Fibroblast of skin of right biceps (primary cell): Measurements from ENCODE around the gene ZNF549.
"Not testable (repeated sequence)": the region's sequence is repeated elsewhere in the genome, so short reads cannot be mapped to it uniquely, and the experiment has no call there.

Experiments
- DNase-seq: peaks from one replicate; pipeline ENCODE4 v3.0.0-alpha.2; 2013

The ZNF549 gene

DNA sequence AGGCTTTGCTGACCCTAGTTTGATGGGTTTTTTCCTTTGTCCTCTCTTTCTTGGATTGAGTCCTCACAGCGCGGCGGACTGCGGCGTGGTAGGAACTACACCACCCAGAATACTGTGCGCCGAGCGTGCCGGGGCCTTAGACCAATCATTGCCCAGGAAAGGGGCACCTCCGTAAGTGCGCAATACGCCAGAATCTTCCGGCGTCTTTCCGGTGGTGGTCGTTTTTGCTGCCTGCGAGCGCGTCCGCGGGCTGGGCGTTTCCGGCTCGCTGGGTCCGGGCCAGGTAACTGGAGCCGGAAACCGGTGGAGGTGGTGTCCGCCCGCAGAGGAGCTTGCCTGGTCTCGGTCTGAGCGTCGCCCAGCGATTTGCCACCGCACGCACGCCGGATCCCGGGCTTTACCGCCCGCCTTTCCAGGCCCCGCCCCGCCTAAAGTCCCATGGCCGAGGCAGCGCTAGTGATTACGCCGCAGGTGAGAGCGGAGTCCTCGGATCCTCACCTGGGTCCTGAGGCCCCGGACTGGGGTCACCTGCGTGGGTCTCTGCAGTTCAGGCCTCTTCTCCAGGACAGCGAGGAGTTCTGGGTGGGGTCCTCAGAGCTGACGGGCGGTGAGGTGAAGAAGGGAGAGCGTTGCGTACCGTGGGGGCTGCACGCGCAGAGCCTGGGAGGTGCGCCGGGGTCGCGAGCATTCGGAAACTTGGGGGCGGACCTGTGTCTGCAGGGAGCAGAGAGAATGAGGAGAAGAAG, at the start of gene ZNF549:
ZNF549 (plus strand) TSS at position 221 of the 746 bp plus-strand sequence; CDS start at position 439, 218 bp downstream.
- peak; percentile 94 for DNase-seq

DNA sequence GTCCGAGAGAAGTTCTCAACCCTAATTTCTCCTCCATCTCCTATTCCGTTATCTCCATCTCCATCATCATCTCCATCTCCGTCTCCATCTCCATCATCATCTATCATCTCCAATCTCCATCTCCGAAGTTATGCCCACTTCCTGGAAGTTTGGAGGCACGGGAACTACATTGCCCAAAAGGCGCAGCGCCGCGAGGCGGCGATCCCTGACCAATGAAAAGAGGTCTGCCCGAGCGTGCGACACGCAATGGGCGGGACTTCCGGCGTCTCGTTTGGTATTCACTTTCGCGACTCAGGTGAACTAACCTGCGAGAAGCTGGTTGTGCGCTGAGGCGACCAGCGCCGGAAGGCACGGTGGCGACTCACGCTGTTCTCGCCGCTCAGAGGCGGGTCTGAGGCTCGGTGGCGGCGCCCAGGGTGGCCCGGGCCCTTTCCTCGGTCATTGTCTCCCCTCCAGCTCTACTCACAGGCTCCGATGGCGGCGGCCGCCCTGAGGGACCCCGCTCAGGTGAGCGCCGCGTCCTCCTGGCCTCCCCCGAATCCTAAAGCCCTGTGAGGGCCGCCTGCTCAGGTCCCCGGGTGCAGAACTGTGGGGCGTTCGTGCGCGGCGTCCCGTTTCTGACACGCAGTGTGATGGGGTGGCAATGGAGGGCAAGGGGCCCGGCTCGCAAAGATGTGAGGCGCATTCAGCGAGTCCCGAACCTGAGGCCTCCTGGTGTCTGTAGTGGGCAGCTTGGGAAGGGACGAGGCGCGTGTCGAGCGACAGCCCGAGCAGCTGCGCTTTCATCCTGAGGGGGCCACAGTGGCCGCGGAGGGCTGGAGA, 39.5 kb upstream of the ZNF549 start, which contains the start of gene ZNF419:
ZNF419 (plus strand) TSS at position 274 of the 822 bp plus-strand sequence; CDS start at position 475, 201 bp downstream.
- DNase-seq, result peak; percentile 87

DNA sequence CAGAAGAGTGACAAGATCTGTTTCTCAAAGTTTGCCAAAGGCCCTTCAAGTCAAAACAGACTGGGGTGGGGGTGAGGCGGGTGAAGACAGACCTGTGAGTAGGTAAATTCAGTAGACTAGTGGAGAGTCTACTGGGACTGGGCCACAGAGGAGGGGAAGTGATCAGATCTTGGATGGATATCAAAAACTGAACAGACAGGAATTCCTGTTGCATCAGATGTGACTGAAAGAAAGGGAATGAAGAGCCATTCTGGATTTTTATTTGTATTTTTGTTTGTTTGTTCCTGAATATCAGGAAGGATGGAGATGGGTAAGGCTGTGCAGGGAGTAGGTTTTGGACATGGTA, 38.9 kb upstream of the ZNF549 start:
- peak; percentile 42 for DNase-seq

DNA sequence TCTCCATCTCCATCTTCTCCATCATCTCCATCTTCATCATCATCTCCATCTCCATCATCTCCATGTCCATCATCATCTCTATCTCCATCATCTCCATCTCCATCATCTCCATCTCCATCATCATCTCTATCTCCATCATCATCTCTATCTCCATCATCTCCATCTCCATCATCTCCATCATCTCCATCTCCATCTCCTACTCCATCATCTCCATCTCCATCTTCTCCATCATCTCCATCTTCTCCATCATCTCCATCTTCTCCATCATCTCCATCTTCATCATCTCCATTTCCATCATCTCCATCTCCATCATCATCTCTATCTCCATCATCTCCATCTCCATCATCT, 27.9 kb upstream of the ZNF549 start:
- DNase-seq, result not testable (repeated sequence)

DNA sequence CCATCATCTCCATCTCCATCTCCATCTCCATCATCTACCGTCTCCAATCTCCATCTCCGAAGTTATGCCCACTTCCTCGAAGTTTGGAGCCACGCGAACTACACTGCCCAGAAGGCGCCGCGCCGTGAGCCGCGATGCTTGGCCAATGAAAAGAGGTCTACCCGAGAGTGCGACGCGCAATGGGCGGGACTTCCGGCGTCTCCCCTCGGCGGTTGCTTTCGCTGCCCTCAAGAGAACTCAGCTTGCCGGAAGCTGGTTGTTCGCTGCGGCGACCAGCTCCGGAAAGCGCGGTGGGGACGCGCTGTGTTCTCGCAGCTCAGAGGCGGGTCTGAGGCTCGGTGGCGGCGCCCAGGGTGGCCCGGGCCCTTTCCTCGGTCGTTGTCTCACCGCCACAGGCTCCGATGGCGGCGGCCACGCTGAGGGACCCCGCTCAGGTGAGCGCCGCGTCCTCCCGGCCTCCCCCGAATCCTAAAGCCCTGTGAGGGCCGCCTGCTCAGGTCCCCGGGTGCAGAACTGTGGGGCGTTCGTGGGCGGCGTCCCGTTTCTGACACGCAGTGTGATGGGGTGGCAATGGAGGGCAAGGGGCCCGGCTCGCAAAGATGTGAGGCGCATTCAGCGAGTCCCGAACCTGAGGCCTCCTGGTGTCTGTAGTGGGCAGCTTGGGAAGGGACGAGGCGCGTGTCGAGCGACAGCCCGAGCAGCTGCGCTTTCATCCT, 27.3 kb upstream of the ZNF549 start, which contains the start of gene ZNF773:
ZNF773 (plus strand) TSS at position 259 of the 716 bp plus-strand sequence; CDS start at position 402, 143 bp downstream.
- DNase-seq, result peak; percentile 96

DNA sequence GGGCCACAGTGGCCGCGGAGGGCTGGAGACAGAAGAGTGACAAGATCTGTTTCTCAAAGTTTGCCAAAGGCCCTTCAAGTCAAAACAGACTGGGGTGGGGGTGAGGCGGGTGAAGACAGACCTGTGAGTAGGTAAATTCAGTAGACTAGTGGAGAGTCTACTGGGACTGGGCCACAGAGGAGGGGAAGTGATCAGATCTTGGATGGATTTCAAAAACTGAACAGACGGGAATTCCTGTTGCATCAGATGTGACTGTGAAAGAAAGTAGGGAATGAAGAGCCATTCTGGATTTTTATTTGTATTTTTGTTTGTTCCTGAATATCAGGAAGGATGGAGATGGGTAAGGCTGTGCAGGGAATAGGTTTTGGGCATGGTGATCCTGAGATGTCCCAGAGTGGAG, 26.8 kb upstream of the ZNF549 start:
- peak; percentile 52 for DNase-seq

DNA sequence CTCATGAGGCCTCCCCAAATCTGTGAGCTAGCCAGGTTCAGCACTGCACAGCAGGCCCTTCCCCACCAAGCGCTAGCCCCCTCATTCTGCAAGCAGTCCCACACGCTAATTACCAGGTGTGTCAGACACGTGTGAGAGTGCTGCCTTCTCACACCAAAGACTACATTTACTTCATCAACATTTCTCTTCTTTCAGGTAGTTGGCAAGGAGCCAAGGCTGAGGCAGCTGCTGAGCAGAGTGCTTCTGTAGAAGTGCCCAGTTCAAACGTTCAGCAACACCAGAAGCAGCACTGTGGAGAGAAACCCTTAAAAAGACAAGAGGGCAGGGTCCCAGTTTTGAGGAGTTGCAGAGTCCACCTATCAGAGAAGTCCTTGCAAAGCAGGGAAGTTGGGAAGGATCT, 21.0 kb upstream of the ZNF549 start:
- DNase-seq, result no peak

DNA sequence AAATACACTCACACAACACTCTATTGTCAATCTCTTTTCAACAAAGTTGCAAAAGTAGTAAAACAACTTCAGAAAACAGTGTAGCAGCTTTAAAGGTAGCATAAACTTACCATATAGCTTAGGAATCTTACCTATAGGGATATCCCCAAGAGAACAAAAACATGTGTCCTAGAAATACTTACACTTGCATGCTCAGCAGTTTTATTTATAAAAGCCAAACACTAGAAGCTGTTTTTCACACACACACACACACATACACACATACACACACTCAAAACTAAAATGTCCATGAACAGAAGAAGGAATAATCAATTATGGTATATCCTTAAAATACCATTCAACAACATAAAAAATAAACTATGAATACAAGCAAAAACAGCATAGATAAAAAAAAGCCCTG, 15.7 kb upstream of the ZNF549 start:
- DNase-seq, result no peak

DNA sequence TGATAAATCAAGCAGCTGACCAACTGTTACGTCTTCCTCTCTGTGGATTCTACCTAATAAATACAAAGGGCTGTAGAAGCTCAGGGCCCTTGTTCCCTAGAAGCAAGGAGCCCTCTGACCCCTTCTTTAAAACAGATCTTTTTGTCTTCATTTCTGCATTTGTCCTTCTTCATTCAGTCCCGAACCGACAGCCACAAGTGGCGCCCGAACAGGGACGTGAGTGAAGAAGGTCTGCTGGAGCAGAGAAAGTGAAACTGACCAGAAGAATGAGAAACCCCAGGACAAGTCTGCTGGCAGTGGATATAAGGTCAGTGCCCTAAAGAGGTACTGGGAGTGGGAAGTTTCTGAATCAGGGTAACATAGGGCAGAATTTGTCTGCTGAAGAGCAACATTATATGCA, 14.3 kb upstream of the ZNF549 start:
- peak; percentile 36 for DNase-seq

DNA sequence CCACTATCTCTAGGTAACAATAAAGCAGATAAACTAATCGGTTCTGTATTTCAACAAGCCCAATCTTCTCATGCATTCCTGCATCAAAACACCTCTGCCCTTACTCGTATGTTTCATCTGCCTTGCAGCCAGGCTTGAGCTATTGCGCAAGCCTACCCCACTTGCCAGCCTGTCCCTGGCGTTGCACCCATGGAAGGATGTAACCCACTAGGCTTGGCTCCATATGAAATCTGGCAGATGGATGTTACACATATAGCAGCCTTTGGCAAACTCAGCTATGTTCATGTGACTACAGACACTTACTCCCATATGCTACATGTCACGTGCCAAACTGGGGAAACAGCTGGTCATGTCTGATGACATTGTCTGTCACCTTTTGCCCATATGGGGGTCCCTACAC, 11.9 kb upstream of the ZNF549 start:
- DNase-seq, result no peak

DNA sequence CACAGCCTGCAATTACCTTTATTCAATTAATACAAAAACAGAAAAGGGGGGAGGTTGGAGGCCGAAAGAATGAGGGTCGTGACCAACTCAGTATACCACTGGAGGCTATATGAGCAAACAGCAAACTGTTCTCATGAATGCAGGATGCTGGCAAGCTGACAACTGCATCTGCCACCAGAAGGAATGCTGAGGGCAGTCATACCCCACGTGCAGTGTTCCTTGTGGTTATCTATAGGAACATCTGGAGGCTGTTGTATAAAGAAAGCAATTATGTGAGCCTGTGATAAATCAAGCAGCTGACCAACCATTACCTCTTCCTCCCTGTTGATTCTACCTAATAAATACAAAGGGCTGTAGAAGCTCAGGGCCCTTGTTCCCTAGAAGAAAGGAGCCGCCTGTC, 9.1 kb upstream of the ZNF549 start:
- DNase-seq, result not testable (repeated sequence)

DNA sequence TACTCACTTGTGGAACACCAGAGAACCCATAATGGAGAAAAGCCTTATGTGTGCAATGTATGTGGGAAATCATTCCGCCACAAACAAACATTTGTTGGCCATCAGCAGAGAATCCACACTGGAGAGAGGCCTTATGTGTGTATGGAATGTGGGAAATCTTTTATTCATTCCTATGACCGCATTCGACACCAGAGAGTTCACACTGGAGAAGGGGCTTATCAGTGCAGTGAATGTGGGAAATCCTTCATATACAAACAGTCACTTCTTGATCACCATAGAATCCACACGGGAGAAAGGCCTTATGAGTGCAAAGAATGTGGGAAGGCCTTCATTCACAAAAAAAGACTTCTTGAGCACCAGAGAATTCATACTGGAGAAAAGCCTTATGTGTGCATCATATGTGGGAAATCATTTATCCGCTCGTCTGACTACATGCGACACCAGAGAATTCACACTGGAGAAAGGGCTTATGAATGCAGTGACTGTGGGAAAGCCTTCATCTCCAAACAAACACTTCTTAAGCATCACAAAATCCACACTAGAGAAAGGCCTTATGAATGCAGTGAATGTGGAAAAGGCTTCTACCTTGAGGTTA, 10.9 kb downstream of the ZNF549 start:
- DNase-seq, result peak; percentile 3

DNA sequence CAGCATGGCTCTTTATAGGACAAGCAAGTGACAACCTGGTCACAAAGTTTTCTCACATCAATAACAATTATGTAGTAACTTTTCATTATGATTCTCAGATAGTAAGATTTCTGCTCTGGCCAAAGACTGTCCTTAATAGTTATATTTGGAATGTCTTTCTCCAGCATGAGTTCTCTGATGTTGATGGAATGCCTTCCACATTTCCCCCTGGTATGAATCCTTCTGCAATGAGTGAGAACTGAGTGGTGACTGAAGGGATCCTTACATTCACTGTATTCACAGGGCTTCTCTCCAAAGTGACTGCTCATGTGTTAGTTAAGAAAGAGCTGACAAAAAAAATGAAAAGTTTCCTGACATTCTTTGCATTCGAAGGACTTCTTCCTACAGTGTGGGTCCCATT, 19.4 kb downstream of the ZNF549 start:
- DNase-seq, result no peak

DNA sequence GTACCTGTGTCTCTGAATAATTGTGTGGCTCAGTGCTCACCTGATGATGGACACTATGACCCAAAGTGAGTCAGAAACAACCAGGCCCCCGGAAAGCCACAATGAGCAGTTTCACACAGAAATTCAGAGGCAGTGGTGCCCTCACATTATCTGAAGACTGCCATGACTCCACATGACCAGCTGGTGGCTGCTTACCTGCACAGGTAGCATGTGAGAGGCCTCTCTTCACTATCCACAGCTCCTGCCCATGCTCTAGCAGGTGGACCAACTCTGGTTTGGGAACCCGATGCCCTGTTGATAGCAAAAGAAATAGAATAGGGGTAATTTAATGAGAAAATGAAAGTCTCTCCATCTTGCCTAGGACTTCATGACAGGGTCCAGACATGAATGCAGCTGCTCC, 25.3 kb downstream of the ZNF549 start:
- no peak for DNase-seq

DNA sequence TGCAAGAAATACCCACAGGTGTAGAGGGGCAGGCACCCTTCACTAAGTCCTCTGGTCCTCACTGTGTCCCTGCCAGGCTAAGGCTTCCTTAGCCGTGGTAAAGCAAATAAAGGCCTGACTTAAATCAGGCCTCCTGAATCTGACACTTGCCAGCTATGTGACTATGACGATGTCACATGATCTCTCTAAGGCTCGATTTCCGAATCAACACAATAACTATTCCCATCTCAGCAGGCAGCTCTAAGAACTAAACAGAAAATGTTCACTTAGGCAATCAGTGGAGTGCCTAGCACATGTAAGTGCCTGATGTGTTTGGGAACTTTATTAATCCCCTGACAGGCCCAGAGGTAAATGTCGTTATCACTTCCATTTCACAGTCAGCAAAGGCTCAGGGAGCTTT, 30.5 kb downstream of the ZNF549 start:
- DNase-seq, result no peak

DNA sequence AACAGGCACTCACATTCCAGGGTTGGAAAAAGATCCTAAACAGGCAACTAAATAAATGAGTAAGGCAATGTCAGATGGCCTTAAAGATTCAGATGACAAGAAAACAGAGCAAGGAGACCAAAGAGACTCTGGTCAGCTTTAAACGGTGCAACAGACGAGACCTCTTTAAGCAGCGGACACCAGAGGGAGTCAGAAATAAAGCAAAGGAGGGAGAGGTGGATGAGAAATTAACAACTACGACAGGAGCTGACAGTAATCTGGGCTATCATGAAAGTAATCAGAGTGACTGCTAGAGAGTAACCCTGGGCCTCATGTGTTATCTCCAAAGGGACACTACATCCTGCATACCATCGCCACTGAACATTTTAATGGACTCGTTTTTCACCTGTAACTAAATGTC, 31.4 kb downstream of the ZNF549 start:
- peak; percentile 22 for DNase-seq

DNA sequence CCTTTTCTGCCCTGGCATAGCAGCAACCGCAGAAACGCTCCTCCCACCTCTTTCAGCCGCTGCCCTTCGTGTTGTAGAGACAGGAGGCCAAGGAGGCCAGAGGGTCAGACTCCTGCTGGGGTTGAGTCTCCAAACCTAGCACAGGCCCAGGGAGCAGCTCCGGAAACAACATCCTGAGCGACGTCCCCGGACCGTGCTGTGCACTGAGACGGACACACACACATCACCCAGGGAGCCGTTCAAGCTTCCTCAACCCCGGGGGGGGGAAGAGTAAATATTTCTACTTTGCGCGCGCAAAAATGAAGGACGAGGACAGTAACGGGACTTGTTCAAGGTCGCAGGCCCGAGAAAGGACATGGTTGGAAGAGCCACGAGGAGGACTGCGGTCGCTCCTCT, 31.9 kb downstream of the ZNF549 start:
- DNase-seq, result peak; percentile 15

DNA sequence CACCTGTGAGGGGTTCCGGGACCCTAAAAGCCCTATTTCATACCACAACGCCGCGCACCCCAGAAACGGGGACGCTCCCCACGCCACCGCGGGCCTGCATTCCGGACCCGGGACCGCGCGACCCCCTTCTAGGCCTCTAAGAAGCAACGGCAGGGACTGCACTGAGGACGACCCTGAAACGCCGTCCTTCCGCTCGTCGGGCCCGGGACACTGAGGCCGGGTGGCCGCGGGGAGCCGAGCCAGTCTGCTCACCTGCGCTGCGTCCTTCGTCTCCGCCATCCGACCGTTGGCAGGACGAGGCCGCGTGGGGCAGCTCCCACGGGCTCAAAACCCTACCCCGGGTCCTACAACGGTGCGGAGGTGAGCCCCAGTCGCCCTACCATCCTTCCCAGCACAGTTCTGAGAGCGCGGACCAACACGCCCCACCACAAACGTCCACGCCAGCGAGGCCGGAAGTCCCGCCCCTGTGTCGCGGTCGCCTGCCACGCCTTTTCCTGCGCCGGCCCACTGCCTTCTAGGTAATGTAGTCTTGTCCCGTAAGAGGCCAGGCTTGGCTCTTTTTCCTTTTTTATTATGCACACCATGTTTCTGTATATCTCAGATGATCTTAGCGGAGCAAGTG, 32.4 kb downstream of the ZNF549 start, which contains the start of gene ZNF550:
ZNF550 (minus strand) TSS at position 460 of the 622 bp plus-strand sequence; CDS start at position 279, 181 bp downstream.
- DNase-seq, result peak; percentile 86

DNA sequence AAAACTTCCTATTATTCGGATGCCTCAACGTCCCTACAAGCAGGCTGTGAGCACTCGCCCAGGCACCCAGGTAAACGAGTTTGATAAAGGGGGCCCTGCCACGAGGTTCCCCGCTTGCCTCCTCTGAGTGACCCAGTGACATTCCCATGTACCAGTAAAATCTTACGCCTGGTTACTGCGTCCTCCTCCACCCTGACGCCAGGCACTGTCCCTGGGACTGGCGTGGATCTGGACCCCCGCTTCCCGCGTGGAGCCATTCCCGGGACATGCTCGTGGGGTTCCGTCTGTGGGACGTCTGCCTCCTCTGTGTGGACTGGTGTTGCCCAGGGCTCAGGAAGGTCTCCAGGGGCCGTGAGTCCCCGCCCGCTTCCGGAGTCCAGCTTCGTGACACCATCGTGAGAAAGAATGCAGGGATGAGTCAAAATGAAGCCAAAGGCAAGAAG, 32.9 kb downstream of the ZNF549 start:
- peak; percentile 73 for DNase-seq

DNA sequence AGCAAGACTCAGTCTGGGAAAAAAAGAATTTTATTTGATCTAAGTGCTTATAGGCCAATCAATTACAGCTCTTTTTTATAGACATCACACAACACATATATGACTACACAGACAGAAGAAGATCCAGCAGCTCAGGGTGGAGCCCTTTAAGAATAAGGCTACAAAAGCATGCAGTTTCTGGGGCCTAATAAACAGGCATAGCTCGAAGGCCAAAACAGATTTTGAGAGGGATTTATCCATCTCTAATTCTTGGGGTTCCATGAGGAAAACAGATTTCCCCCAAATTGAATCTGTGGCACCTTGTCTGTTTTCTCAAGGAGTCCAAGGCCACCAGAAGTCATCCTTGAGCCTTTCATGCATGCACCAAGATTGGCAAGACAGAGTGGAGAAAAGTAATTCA, 36.4 kb downstream of the ZNF549 start:
- DNase-seq, result no peak

DNA sequence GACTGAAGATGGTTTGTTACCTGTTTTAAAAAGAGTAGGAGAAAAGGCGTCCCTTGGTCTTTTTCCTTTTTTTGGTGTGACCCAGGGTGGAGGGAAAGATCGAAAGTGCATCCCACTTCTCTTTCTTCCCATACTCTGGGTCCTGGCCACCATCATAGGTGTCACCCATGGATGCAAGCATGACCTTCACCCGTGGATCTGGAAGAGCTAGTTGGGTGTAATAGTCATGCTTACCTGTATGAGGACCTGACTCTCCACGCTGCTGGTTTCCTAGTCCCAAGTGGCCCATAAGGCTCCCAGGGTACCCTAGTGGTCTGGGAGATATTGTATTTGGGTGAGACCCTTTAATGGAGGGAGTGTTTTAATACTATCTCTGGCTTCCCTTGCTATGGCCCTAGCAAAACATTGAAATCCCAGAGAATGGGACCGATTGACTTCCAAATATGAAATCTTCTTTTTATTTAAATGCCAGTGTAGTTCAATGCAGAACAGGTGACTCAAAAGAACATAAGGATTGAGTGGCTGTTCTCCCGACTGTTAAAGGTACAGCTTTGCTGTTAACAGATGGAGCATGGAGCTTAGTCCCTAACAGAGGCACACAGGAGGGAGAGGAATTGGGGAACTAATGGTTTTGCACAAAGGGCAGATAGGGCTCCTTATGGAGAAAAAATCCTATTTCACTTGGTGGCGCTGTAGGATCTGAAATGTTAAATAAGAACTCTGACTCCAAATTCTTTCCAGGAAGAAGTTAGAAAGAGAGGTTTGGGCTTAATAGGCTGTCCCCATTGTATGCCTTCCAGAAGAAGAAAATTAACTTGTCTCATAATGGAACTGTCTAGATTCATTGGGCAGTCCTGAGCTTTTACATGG, 39.5 kb downstream of the ZNF549 start:
- peak; percentile 38 for DNase-seq
